Activated CD4-positive, alpha-beta memory T cell treated with anti-CD3 and anti-CD28 coated beads for 36 hours (primary cell): ENCODE measurements around the gene PMS1. TPM values are rescaled to one million over a fixed set of nuclear protein-coding genes. Genes with fewer than 3 reads are reported as not detected.

Experiments
- CTCF ChIA-PET: fragments of 350-600 bp; sonication (Branson Sonifier 250); formaldehyde crosslinking; loops from one replicate; lab custom pipeline; 2021; ENCODE audit warnings: antibody characterized with exemption, inconsistent platforms; lab: Charles Lee
- POLR2A ChIA-PET: fragments of 350-600 bp; sonication (Branson Sonifier 250); formaldehyde crosslinking; loops from one replicate; lab custom pipeline; 2021; ENCODE audit warnings: antibody characterized with exemption; lab: Charles Lee
- DNase-seq: peaks from one replicate; pipeline ENCODE4 v3.0.0-alpha.2; 2020
- H3K27ac Mint-ChIP-seq: one replicate; pipeline ENCODE4 v1.8.0; 2021; ENCODE audit warnings: mixed read lengths
- H3K27me3 Mint-ChIP-seq: one replicate; pipeline ENCODE4 v1.8.0; 2021; ENCODE audit warnings: mixed read lengths
- H3K36me3 Mint-ChIP-seq: one replicate; pipeline ENCODE4 v1.8.0; 2021; ENCODE audit warnings: mixed read lengths
- H3K4me1 Mint-ChIP-seq: one replicate; pipeline ENCODE4 v1.8.0; 2021; ENCODE audit warnings: low read depth, mixed read lengths
- H3K4me3 Mint-ChIP-seq: one replicate; pipeline ENCODE4 v1.8.0; 2021; ENCODE audit warnings: mild to moderate bottlenecking, mixed read lengths
- H3K9me3 Mint-ChIP-seq: one replicate; pipeline ENCODE4 v1.8.0; 2021; ENCODE audit warnings: mixed read lengths
- intact Hi-C: fragments of 100-400 bp; cut with micrococcal nuclease; formaldehyde crosslinking; loops from one replicate; pipeline ENCODE4 v1.15.1; 2023
- total RNA-seq, 2 experiments: library from RNA; stranded (reverse); gene quantifications; one replicate each; pipeline ENCODE4 v1.2.3, GENCODE V29; 2021

PMS1 gene
- total RNA-seq, 2 experiments from 2014 or later = 36.0 to 38.6 TPM

- CTCF ChIA-PET = no interaction called here
- H3K9me3 Mint-ChIP-seq = no peaks in the 10 kb centered on the region
- intact Hi-C loops = no loop called here
- H3K4me3 Mint-ChIP-seq = no peak overlapping the region
- POLR2A ChIA-PET = no interaction called here
- DNase-seq = no peak
- H3K4me1 Mint-ChIP-seq = peaks cover 3% of the 10 kb centered on the region
- H3K27ac Mint-ChIP-seq = no peak overlapping the region
- no peaks in the 10 kb centered on the region for H3K27me3 Mint-ChIP-seq
- peaks cover 15% of the 10 kb centered on the region for H3K36me3 Mint-ChIP-seq
Observed at GRCh38 chr2:189837326-189837725, 53.1 kb downstream of the PMS1 start.

- ChIA-PET CTCF (no interaction called here), POLR2A (no interaction called here)
- Mint-ChIP-seq H3K27me3 (no peaks in the 10 kb centered on the region), H3K36me3 (peaks cover 21% of the 10 kb centered on the region), H3K4me3 (no peak overlapping the region), H3K27ac (no peak overlapping the region), H3K4me1 (peaks cover 3% of the 10 kb centered on the region), H3K9me3 (no peaks in the 10 kb centered on the region)
- no peak for DNase-seq
- intact Hi-C loops = no loop called here
Observed at GRCh38 chr2:189841019-189841418, 56.8 kb downstream of the PMS1 start.

DNA sequence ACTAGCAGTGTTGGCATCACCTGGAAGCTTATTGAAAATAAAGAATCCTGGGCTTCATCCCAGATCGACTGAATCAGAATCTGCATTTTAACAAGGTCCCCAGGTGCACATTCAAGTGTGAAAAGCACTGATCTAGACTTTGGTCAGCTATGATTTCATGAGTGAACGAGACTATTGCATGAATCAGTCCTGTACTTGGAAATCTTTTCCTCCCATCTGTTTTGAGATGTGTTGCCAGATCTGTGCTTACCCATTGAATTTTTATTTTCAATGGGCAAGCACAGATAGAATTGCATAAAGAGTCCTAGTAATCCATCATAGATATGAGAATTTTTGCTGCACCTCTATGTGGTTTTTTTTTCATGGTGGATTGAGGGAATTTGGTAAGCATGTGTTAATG lies 64.0 kb downstream of the PMS1 start:
- DNase-seq = no peak
- Mint-ChIP-seq H3K27ac (no peak overlapping the region), H3K4me1 (no peaks in the 10 kb centered on the region), H3K4me3 (no peak overlapping the region), H3K9me3 (no peaks in the 10 kb centered on the region), H3K27me3 (no peaks in the 10 kb centered on the region), H3K36me3 (peaks cover 38% of the 10 kb centered on the region)
- CTCF ChIA-PET = no interaction called here
- POLR2A ChIA-PET = no interaction called here
- intact Hi-C loops = no loop called here

DNA sequence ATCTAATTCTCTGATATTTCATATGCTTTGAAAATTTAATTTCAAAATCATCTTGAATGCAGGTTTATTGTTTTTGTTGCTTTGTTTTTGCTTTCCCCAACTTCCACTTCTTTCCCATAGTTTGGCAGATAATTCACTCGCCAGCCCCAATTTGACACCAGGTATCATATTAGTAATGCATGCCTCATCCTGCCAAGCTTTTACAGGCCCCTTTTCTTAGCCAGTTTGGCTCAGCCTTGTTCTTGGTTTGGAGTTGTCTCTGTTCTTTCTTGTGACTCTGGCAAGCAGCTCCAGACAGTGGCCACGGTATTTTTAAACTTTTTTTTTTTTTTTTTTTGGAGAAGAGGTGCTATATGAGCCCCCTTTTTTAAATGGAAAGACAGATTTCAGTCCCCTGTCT lies 65.3 kb downstream of the PMS1 start:
- H3K4me1 Mint-ChIP-seq = peaks cover 3% of the 10 kb centered on the region
- no peaks in the 10 kb centered on the region for H3K9me3 Mint-ChIP-seq
- intact Hi-C loops = no loop called here
- ChIA-PET CTCF (interaction anchor here (1.1 kb wide), 1 partner anchor 51 kb away, joined by 3 read pairs; no protein-coding TSS in a partner anchor), POLR2A (no interaction called here)
- peaks cover 35% of the 10 kb centered on the region for H3K36me3 Mint-ChIP-seq
- no peak overlapping the region for H3K4me3 Mint-ChIP-seq
- no peaks in the 10 kb centered on the region for H3K27me3 Mint-ChIP-seq
- DNase-seq = no peak
- no peak overlapping the region for H3K27ac Mint-ChIP-seq

DNA sequence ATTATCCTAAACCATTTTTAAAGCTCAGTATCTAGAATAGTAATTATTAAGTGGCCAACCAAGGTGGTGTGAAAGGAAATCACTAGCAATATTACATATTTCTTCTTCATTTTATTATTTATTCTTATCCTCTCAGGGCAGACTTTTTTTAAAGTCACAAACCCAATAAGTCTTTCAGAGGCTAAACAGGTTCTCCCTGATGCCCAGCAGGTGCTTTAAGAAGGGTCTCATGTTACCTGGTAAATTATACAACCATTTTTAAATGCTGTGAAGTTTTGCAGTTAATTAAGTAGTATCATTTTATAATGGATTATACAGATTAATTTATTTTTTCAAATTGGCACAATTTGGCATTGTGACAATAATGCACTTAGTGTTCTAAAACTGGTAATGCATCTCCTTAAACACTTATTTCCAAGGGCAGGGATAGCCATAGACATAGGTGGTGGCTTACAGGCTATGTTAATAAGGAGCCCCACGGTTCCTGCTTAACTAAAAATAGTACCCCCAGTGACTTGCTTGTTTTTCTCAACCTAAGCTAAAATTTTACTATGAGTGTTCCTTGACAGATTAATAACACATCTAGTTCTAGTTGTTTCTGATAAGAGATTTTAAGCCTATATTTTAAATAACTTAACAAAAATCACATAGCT lies 67.0 kb downstream of the PMS1 start:
- intact Hi-C loops = no loop called here
- DNase-seq = no peak
- Mint-ChIP-seq H3K27me3 (no peaks in the 10 kb centered on the region), H3K9me3 (no peaks in the 10 kb centered on the region), H3K4me1 (peaks cover 6% of the 10 kb centered on the region), H3K27ac (no peak overlapping the region), H3K36me3 (peaks cover 40% of the 10 kb centered on the region), H3K4me3 (no peak overlapping the region)
- ChIA-PET POLR2A (no interaction called here), CTCF (no interaction called here)

- Mint-ChIP-seq H3K4me1 (peaks cover 6% of the 10 kb centered on the region), H3K27me3 (no peaks in the 10 kb centered on the region), H3K9me3 (no peaks in the 10 kb centered on the region), H3K36me3 (peaks cover 23% of the 10 kb centered on the region), H3K27ac (no peak overlapping the region), H3K4me3 (no peak overlapping the region)
- ChIA-PET POLR2A (no interaction called here), CTCF (no interaction called here)
- intact Hi-C loops = no loop called here
- no peak for DNase-seq
Observed at GRCh38 chr2:189854187-189854586, 69.9 kb downstream of the PMS1 start.

GRCh38 chr2:189854940-189855339 lies 70.7 kb downstream of the PMS1 start:
- no peaks in the 10 kb centered on the region for H3K27me3 Mint-ChIP-seq
- H3K9me3 Mint-ChIP-seq = no peaks in the 10 kb centered on the region
- ChIA-PET CTCF (no interaction called here), POLR2A (no interaction called here)
- intact Hi-C loops = no loop called here
- DNase-seq = no peak
- peaks cover 21% of the 10 kb centered on the region for H3K36me3 Mint-ChIP-seq
- no peak overlapping the region for H3K4me3 Mint-ChIP-seq
- peaks cover 6% of the 10 kb centered on the region for H3K4me1 Mint-ChIP-seq
- no peak overlapping the region for H3K27ac Mint-ChIP-seq

- Mint-ChIP-seq H3K9me3 (no peaks in the 10 kb centered on the region), H3K36me3 (peaks cover 30% of the 10 kb centered on the region), H3K4me1 (peaks cover 6% of the 10 kb centered on the region), H3K27me3 (no peaks in the 10 kb centered on the region), H3K27ac (no peak overlapping the region), H3K4me3 (no peak overlapping the region)
- ChIA-PET CTCF (interaction anchor here (1.1 to 1.4 kb wide), 2 partner anchors 59 to 94 kb away, joined by 3 to 4 read pairs; no protein-coding TSS in a partner anchor), POLR2A (no interaction called here)
- no peak for DNase-seq
- intact Hi-C loops = no loop called here
Observed at GRCh38 chr2:189858291-189858690, 74.0 kb downstream of the PMS1 start.

DNA sequence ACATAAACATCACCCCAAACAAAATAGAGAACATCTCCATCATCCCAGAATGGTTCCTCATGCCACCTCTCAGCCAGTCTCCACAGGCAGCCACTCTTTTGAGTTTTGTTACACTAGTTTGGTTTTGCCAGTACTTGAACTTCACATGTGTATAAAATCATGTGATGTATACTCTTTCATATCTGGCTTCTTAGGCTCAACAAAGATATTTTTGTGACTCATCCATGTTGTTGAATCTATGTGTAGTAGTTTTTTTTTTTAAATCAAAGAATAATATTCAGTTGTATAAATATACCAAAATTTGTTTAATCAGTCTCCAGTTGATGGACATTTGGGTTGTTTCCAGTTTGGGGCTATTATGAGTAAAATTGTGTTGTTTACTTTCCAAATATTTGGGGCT lies 75.9 kb downstream of the PMS1 start:
- ChIA-PET POLR2A (no interaction called here), CTCF (no interaction called here)
- no peaks in the 10 kb centered on the region for H3K9me3 Mint-ChIP-seq
- H3K27me3 Mint-ChIP-seq = no peaks in the 10 kb centered on the region
- DNase-seq = no peak
- H3K4me3 Mint-ChIP-seq = no peak overlapping the region
- H3K4me1 Mint-ChIP-seq = no peaks in the 10 kb centered on the region
- intact Hi-C loops = no loop called here
- H3K27ac Mint-ChIP-seq = no peak overlapping the region
- peaks cover 25% of the 10 kb centered on the region for H3K36me3 Mint-ChIP-seq

DNA sequence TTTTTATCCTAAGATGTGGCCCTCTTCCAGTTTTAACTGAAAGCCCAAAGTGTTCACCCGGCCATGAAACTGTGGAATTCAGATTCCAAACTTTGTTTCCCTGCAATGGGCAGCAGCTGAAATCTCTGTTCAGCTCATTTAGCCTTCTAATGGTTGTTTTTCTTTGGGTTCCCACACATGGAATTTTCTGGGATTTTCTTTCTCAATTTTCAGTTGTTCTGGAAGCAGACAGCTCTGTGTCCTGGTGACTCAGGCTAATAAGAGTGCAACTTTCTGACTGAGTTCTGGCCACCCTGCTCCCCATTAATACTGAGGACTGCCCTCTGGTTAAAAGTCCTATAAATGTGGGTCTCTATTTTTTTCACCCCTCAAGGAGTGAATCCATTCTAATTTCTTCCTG lies 78.5 kb downstream of the PMS1 start:
- no peak overlapping the region for H3K4me3 Mint-ChIP-seq
- H3K9me3 Mint-ChIP-seq = no peaks in the 10 kb centered on the region
- ChIA-PET CTCF (no interaction called here), POLR2A (interaction anchor here (0.6 kb wide), 1 partner anchor 20 kb away, joined by 3 read pairs; no protein-coding TSS in a partner anchor)
- no peak overlapping the region for H3K27ac Mint-ChIP-seq
- no peaks in the 10 kb centered on the region for H3K27me3 Mint-ChIP-seq
- peaks cover 19% of the 10 kb centered on the region for H3K36me3 Mint-ChIP-seq
- H3K4me1 Mint-ChIP-seq = no peaks in the 10 kb centered on the region
- intact Hi-C loops = no loop called here
- no peak for DNase-seq

DNA sequence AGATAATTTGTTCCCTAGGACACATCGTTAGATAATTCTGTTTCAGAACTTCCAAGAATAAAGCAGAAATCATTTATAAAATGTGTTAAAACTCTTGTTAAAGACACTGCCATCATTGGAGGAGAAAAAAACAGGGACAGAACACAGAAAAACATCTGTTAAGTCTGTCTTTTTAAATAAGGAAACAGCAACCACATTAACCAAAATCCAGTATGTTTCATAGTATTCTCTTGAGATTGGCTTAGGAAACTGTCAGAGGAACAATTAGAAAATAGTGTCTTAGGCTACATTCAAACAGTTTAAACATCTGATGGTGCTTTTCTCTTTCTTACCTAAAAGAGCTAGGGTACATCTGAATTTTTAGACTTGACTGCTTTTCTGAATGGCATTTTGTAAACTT lies 81.6 kb downstream of the PMS1 start:
- ChIA-PET CTCF (no interaction called here), POLR2A (no interaction called here)
- intact Hi-C loops = no loop called here
- Mint-ChIP-seq H3K4me3 (no peak overlapping the region), H3K4me1 (no peaks in the 10 kb centered on the region), H3K27me3 (no peaks in the 10 kb centered on the region), H3K27ac (no peak overlapping the region), H3K36me3 (peaks cover 23% of the 10 kb centered on the region), H3K9me3 (no peaks in the 10 kb centered on the region)
- no peak for DNase-seq

GRCh38 chr2:189866296-189866695 lies 82.0 kb downstream of the PMS1 start:
- H3K36me3 Mint-ChIP-seq = peaks cover 26% of the 10 kb centered on the region
- no peaks in the 10 kb centered on the region for H3K4me1 Mint-ChIP-seq
- H3K27ac Mint-ChIP-seq = no peak overlapping the region
- DNase-seq = no peak
- POLR2A ChIA-PET = no interaction called here
- intact Hi-C loops = no loop called here
- H3K4me3 Mint-ChIP-seq = no peak overlapping the region
- CTCF ChIA-PET = no interaction called here
- H3K9me3 Mint-ChIP-seq = no peaks in the 10 kb centered on the region
- H3K27me3 Mint-ChIP-seq = no peaks in the 10 kb centered on the region

- POLR2A ChIA-PET = no interaction called here
- Mint-ChIP-seq H3K4me3 (no peak overlapping the region), H3K4me1 (no peaks in the 10 kb centered on the region), H3K9me3 (no peaks in the 10 kb centered on the region), H3K27ac (no peak overlapping the region), H3K36me3 (peaks cover 17% of the 10 kb centered on the region), H3K27me3 (no peaks in the 10 kb centered on the region)
- DNase-seq = no peak
- CTCF ChIA-PET = no interaction called here
- intact Hi-C loops = no loop called here
Observed at GRCh38 chr2:189868896-189869295, 84.6 kb downstream of the PMS1 start.
